ENCODE results near the gene ANP32A. TPM values are rescaled to one million over a fixed set of nuclear protein-coding genes. Genes with fewer than 3 reads are reported as not detected.

Gene ANP32A
- total RNA-seq, 1 donor from 2014 or later: 248 TPM

GRCh38 chr15:68851971-68852370 is 31.3 kb upstream of the ANP32A start:
- H3K27me3 Mint-ChIP-seq (ENCODE audit: unreplicated experiment): no peaks in the 10 kb centered on the region
- H3K9me3 Mint-ChIP-seq (ENCODE audit: unreplicated experiment): no peaks in the 10 kb centered on the region
- no peaks in the 10 kb centered on the region for H3K36me3 Mint-ChIP-seq (ENCODE audit: low read depth, unreplicated experiment)
- H3K27ac Mint-ChIP-seq (ENCODE audit: unreplicated experiment): no peak overlapping the region
- no peak for TF ChIP-seq CTCF (IDR thresholded peaks at IDR 0.05; ENCODE audit: unreplicated experiment)
- no peaks in the 10 kb centered on the region for H3K4me1 Mint-ChIP-seq (ENCODE audit: unreplicated experiment)
- no peak for DNase-seq (ENCODE audit: low spot score)
- no peak overlapping the region for H3K4me3 Mint-ChIP-seq (ENCODE audit: unreplicated experiment)

- H3K27me3 Mint-ChIP-seq (ENCODE audit: unreplicated experiment): no peaks in the 10 kb centered on the region
- no peak for DNase-seq (ENCODE audit: low spot score)
- H3K4me1 Mint-ChIP-seq (ENCODE audit: unreplicated experiment): no peaks in the 10 kb centered on the region
- H3K27ac Mint-ChIP-seq (ENCODE audit: unreplicated experiment): no peak overlapping the region
- no peaks in the 10 kb centered on the region for H3K36me3 Mint-ChIP-seq (ENCODE audit: low read depth, unreplicated experiment)
- no peaks in the 10 kb centered on the region for H3K9me3 Mint-ChIP-seq (ENCODE audit: unreplicated experiment)
- TF ChIP-seq CTCF (IDR thresholded peaks at IDR 0.05; ENCODE audit: unreplicated experiment): no peak
- H3K4me3 Mint-ChIP-seq (ENCODE audit: unreplicated experiment): no peak overlapping the region
Observed at GRCh38 chr15:68849497-68849896, 28.8 kb upstream of the ANP32A start.

- no peak for TF ChIP-seq CTCF (IDR thresholded peaks at IDR 0.05; ENCODE audit: unreplicated experiment)
- H3K27ac Mint-ChIP-seq (ENCODE audit: unreplicated experiment): no peak overlapping the region
- H3K9me3 Mint-ChIP-seq (ENCODE audit: unreplicated experiment): no peaks in the 10 kb centered on the region
- no peak overlapping the region for H3K4me3 Mint-ChIP-seq (ENCODE audit: unreplicated experiment)
- no peak for DNase-seq (ENCODE audit: low spot score)
- no peaks in the 10 kb centered on the region for H3K36me3 Mint-ChIP-seq (ENCODE audit: low read depth, unreplicated experiment)
- H3K4me1 Mint-ChIP-seq (ENCODE audit: unreplicated experiment): peaks cover 3% of the 10 kb centered on the region
- peaks cover 2% of the 10 kb centered on the region for H3K27me3 Mint-ChIP-seq (ENCODE audit: unreplicated experiment)
Observed at GRCh38 chr15:68846851-68847439, 26.2 kb upstream of the ANP32A start.

GRCh38 chr15:68844856-68845550 is 24.3 kb upstream of the ANP32A start:
- Mint-ChIP-seq H3K4me1 (ENCODE audit: unreplicated experiment) (peaks cover 3% of the 10 kb centered on the region), H3K27me3 (ENCODE audit: unreplicated experiment) (peaks cover 2% of the 10 kb centered on the region), H3K4me3 (ENCODE audit: unreplicated experiment) (no peak overlapping the region)

More at GRCh38 chr15:68844856-68845550, 24.3 kb upstream of the ANP32A start:
- Mint-ChIP-seq H3K36me3 (ENCODE audit: low read depth, unreplicated experiment) (no peaks in the 10 kb centered on the region), H3K9me3 (ENCODE audit: unreplicated experiment) (no peaks in the 10 kb centered on the region), H3K27ac (ENCODE audit: unreplicated experiment) (no peak overlapping the region)
- no peak for DNase-seq (ENCODE audit: low spot score)
- no peak for TF ChIP-seq CTCF (IDR thresholded peaks at IDR 0.05; ENCODE audit: unreplicated experiment)

All from endothelial cell (in vitro differentiated cells).